Activated CD8-positive, alpha-beta memory T cell treated with anti-CD3 and anti-CD28 coated beads, Interleukin-2, amount 50 U/mL, for 48 hours (primary cell): Measurements from ENCODE around the gene IFIT5.
"Not testable (repeated sequence)": the region's sequence is repeated elsewhere in the genome, so short reads cannot be mapped to it uniquely, and the experiment has no call there.

Source experiments
- DNase-seq: peaks from one replicate; pipeline ENCODE4 v3.0.0-alpha.2; 2020

The IFIT5 gene

GRCh38 chr10:89393898-89394297 is 20.5 kb upstream of the IFIT5 start:
- DNase-seq: no peak

DNA sequence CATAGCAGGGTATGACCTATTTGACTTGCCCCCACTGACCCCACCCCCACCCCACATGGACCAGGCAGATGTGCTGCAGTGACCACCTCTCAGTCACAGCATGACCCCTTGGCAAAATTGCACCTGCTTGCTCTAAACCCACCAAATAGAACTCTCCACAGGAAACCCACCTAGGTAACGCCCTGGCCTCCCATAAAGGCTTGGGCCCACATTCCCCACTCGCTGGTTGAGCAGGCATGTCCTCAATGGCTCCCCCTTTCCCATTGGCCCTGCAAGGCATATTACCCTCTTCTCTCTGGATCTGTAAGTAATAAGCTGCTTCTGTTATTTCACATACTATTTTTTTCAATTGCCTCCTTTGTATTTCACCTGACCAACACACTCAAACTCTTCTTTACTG is 19.2 kb upstream of the IFIT5 start:
- no peak for DNase-seq

DNA sequence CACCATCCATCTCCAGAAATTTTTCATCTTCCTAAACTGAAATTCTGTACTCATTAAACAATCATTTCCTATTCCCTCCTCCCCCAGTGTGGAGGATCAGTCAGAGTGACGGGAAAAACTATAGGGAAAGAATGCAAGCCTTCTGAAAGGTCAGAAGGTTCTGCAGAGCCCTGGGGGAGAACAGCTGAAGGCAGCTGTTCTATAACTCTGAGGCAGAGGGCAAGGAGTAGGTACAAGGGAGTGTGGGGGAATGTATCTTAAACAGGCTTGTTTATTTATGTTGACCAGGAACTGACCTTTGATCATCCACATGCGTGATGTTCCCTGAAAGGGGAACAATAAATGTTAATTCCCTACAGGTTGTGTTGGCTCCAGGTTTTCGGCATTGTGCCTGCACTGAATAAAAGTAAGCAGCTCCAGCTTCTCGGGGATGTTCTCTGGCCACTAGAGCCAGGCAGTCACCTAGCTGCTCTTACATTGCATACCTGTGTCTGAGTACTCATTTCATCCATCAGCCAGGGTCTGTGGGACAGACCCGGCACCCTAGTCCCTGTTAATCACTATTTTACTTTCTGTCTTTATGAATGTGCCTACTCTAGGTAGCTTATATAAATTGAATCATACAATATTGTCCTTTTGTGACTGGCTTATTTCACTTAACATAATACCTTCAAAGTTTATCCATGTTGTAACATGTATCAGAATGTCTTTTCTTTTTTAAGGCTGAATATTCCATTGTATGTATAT is 16.2 kb upstream of the IFIT5 start:
- DNase-seq: no peak

DNA sequence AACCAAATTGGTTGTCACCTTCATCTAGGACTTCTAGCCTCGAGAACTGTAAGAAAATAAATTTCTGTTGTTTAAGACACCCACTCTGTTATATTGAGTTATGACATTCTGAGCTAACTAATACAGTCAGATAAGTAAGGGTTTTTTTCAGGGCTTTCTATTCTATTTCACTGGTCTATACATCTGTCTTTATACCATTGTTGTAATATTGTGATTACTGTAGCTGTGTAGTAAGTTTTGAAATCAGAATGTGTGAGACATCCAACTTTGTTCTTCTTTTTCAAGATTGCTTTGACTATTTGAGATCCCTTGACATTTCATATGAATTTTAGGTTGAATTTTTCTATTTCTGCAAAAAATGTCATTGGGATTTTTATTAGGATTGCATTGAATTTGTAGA is 14.4 kb upstream of the IFIT5 start:
- no peak for DNase-seq

GRCh38 chr10:89403043-89403442 is 11.3 kb upstream of the IFIT5 start:
- DNase-seq: no peak

GRCh38 chr10:89404104-89405047 is 10.0 kb upstream of the IFIT5 start:
- DNase-seq: no peak

- DNase-seq: not testable (repeated sequence)
These were observed 8.2 kb upstream of the IFIT5 start for GRCh38 chr10:89406178-89406577.

- not testable (repeated sequence) for DNase-seq
These were observed 6.6 kb upstream of the IFIT5 start for GRCh38 chr10:89407792-89408191.

DNA sequence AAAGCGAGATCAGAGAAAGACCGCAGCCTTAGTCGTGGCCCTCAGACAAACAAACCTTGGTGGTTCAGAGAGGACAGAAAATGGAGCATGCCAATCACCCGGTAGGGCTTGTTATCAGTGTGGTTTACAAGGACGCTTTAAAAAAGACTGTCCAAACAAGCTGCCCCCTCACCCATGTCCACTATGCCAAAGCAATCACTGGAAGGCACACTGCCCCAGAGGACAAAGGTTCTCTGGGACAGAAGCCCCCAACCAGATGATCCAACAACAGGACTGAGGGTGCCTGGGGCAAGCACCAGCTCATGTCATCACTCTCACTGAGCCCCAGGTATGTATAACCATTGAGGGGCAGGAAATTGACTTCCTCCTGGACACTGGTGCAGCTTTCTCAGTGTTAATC is 5.1 kb upstream of the IFIT5 start:
- DNase-seq: not testable (repeated sequence)

DNA sequence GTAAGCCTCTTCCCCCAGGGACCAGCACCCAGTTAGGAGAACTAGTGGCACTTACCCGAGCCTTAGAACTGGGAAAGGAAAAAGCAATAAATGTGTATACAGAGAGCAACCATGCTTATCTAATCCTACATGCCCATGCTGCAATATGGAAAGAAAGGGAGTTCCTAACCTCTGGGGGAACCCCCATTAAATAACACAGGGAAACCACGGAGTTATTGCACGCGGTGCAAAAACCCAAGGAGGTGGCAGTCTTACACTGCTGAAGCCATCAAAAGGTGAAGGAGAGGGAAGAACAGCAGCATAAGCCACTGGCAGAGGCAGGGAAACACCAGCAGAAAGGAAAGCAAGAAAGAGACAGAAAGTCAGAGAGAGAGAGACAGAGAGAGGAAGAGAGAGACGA is 3.8 kb upstream of the IFIT5 start:
- DNase-seq: not testable (repeated sequence)

GRCh38 chr10:89411135-89411534 is 3.2 kb upstream of the IFIT5 start:
- not testable (repeated sequence) for DNase-seq

GRCh38 chr10:89412276-89412675 is 2.1 kb upstream of the IFIT5 start:
- not testable (repeated sequence) for DNase-seq

- DNase-seq: no peak
These were observed 913 bp upstream of the IFIT5 start for GRCh38 chr10:89413398-89413912.

- DNase-seq: peak; percentile 66
These were observed 782 bp downstream of the IFIT5 start for GRCh38 chr10:89414879-89415821.

DNA sequence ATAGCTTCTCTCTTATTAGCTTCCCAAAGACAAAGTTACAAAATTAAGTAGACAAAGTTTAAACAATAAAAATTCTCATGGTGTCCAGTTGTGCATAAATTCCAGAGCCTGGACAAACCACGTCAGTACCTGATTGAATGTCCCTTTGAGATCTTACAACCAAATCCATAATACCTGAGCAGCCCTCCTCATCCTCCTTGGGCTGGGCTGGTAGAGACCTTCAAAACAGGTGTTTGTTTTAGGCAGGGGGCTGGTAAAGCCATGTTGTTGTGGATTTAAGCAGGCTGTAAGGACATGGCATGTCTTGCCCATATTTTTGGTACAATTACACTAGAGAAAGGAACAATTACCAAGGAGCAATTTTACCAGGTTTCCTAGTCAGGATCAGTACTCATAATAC is 2.1 kb downstream of the IFIT5 start:
- no peak for DNase-seq

DNA sequence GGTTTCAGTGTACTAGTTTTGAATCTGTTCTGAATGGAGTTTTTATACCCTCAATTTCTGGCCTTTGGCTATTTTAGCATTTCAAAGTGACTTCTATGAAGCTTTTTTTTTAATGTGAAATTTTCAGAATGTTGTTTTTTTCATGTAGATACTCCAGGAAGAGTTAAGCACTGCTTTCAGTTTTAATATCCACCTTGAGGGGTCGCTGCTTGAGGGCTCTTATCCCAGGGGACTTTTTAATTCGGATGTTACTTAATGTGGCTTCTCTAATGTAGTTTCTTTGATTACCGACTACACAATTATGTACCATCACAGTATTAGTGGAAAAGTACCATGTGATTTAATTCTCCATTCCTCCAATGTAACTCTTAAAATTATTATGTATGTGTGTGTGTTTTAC is 5.2 kb downstream of the IFIT5 start:
- no peak for DNase-seq

GRCh38 chr10:89421018-89421476 is 6.7 kb downstream of the IFIT5 start:
- DNase-seq: no peak

GRCh38 chr10:89425000-89425399 is 10.6 kb downstream of the IFIT5 start:
- DNase-seq: no peak

GRCh38 chr10:89426230-89426868 is 12.0 kb downstream of the IFIT5 start:
- no peak for DNase-seq

GRCh38 chr10:89427629-89428028 is 13.3 kb downstream of the IFIT5 start:
- DNase-seq: no peak

DNA sequence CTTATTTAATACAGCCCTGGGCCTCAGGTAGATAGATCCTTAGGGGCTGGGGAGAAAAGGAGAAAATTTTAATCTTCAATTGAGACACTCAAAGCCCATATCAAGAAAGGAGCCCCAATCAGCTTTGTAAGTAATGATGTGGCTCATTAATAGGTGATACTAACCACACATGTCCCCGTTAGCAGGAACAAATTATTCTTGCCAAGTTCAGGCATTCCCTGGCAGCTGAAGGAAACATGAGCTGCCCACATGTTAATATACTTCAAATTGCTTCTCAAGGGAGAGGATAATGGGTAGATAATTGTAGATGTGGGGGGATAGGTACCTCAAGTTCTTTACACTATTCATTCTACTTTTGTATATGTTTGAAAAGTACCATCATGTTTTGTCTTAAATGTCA is 14.5 kb downstream of the IFIT5 start:
- DNase-seq: no peak

- no peak for DNase-seq
These were observed 17.6 kb downstream of the IFIT5 start for GRCh38 chr10:89431977-89432376.
